Measurements from ENCODE around the gene VAMP4. TPM values are rescaled to one million over a fixed set of nuclear protein-coding genes. Genes with fewer than 3 reads are reported as not detected.
A peak's percentile ranks its signal among the peaks of the same experiment; 100 is the strongest.

VAMP4 gene
- total RNA-seq, 1 donor from 2014 or later: 5.0 TPM

- H3K4me3 ChIP-seq (ENCODE audit: low read depth, low read length): no peak overlapping the region
- H3K36me3 ChIP-seq (ENCODE audit: control insufficient read depth, insufficient read depth, low read length): no peaks in the 10 kb centered on the region
- DNase-seq (ENCODE audit: low read depth): no peak
- no peaks in the 10 kb centered on the region for H3K27me3 ChIP-seq (ENCODE audit: control insufficient read depth, insufficient read depth, low read length)
- no peak for TF ChIP-seq CTCF (IDR thresholded peaks at IDR 0.05; ENCODE audit: insufficient read depth, low read length, severe bottlenecking)
- no peak for FAIRE-seq
Observed at GRCh38 chr1:171772312-171772711, 30.4 kb upstream of the VAMP4 start.

- TF ChIP-seq CTCF (IDR thresholded peaks at IDR 0.05; ENCODE audit: insufficient read depth, low read length, severe bottlenecking): no peak
- DNase-seq (ENCODE audit: low read depth) (peak; percentile 13), FAIRE-seq (no peak)
- no peaks in the 10 kb centered on the region for H3K27me3 ChIP-seq (ENCODE audit: control insufficient read depth, insufficient read depth, low read length)
- H3K36me3 ChIP-seq (ENCODE audit: control insufficient read depth, insufficient read depth, low read length): no peaks in the 10 kb centered on the region
- H3K4me3 ChIP-seq (ENCODE audit: low read depth, low read length): no peak overlapping the region
Observed at GRCh38 chr1:171769754-171770153, 27.9 kb upstream of the VAMP4 start.

- no peak for DNase-seq (ENCODE audit: low read depth)
Observed at GRCh38 chr1:171769171-171769570, 27.3 kb upstream of the VAMP4 start.

GRCh38 chr1:171763764-171764163 lies 21.9 kb upstream of the VAMP4 start:
- no peaks in the 10 kb centered on the region for H3K27me3 ChIP-seq (ENCODE audit: control insufficient read depth, insufficient read depth, low read length)
- no peak for TF ChIP-seq CTCF (IDR thresholded peaks at IDR 0.05; ENCODE audit: insufficient read depth, low read length, severe bottlenecking)
- H3K4me3 ChIP-seq (ENCODE audit: low read depth, low read length): no peak overlapping the region
- FAIRE-seq (no peak), DNase-seq (ENCODE audit: low read depth) (no peak)
- no peaks in the 10 kb centered on the region for H3K36me3 ChIP-seq (ENCODE audit: control insufficient read depth, insufficient read depth, low read length)

More at GRCh38 chr1:171769171-171769570, 27.3 kb upstream of the VAMP4 start:
- Histone ChIP-seq H3K4me3 (ENCODE audit: low read depth, low read length) (no peak overlapping the region), H3K36me3 (ENCODE audit: control insufficient read depth, insufficient read depth, low read length) (no peaks in the 10 kb centered on the region), H3K27me3 (ENCODE audit: control insufficient read depth, insufficient read depth, low read length) (no peaks in the 10 kb centered on the region)
- TF ChIP-seq CTCF (IDR thresholded peaks at IDR 0.05; ENCODE audit: insufficient read depth, low read length, severe bottlenecking): no peak
- FAIRE-seq: no peak

- no peaks in the 10 kb centered on the region for H3K27me3 ChIP-seq (ENCODE audit: control insufficient read depth, insufficient read depth, low read length)
- no peaks in the 10 kb centered on the region for H3K36me3 ChIP-seq (ENCODE audit: control insufficient read depth, insufficient read depth, low read length)
- TF ChIP-seq CTCF (IDR thresholded peaks at IDR 0.05; ENCODE audit: insufficient read depth, low read length, severe bottlenecking): no peak
- FAIRE-seq (no peak), DNase-seq (ENCODE audit: low read depth) (no peak)
- no peak overlapping the region for H3K4me3 ChIP-seq (ENCODE audit: low read depth, low read length)
Observed at GRCh38 chr1:171762143-171762563, 20.3 kb upstream of the VAMP4 start.

GRCh38 chr1:171758011-171758410 lies 16.1 kb upstream of the VAMP4 start:
- no peak overlapping the region for H3K4me3 ChIP-seq (ENCODE audit: low read depth, low read length)
- DNase-seq (ENCODE audit: low read depth) (peak; percentile 70), FAIRE-seq (no peak)
- no peaks in the 10 kb centered on the region for H3K36me3 ChIP-seq (ENCODE audit: control insufficient read depth, insufficient read depth, low read length)
- no peak for TF ChIP-seq CTCF (IDR thresholded peaks at IDR 0.05; ENCODE audit: insufficient read depth, low read length, severe bottlenecking)
- no peaks in the 10 kb centered on the region for H3K27me3 ChIP-seq (ENCODE audit: control insufficient read depth, insufficient read depth, low read length)
